H9 (cell line): ENCODE results near the gene NRXN3. TPM values are rescaled to one million over a fixed set of nuclear protein-coding genes. Genes with fewer than 3 reads are reported as not detected.

ENCODE experiments used
- DNase-seq: peaks from one replicate; pipeline ENCODE4 v3.0.0-alpha.2; 2017
- H2AFZ ChIP-seq: one replicate; pipeline ENCODE4 v1.6.1; 2013; ENCODE audit warnings: mild to moderate bottlenecking, low read length, control low read depth, moderate library complexity
- H2AK5ac ChIP-seq: 2 replicates; pipeline ENCODE4 v1.6.1; 2013; ENCODE audit warnings: low read length, control low read depth, mixed read lengths; ENCODE audit not compliant: insufficient read length
- H2BK120ac ChIP-seq: one replicate; pipeline ENCODE4 v1.6.1; 2013; ENCODE audit warnings: low read depth, mild to moderate bottlenecking, low read length, control low read depth, inconsistent platforms; ENCODE audit not compliant: poor library complexity, severe bottlenecking
- H2BK12ac ChIP-seq: 2 replicates; pipeline ENCODE4 v1.6.1; 2013; ENCODE audit warnings: low read length, control low read depth, mixed read lengths, low read depth; ENCODE audit not compliant: insufficient read length
- H2BK15ac ChIP-seq: 2 replicates; pipeline ENCODE4 v1.6.1; 2013; ENCODE audit warnings: low read depth, low read length, control low read depth
- H2BK20ac ChIP-seq: one replicate; pipeline ENCODE4 v1.6.1; 2013; ENCODE audit warnings: low read depth, mild to moderate bottlenecking, low read length, control low read depth, inconsistent platforms; ENCODE audit not compliant: poor library complexity, severe bottlenecking
- H2BK5ac ChIP-seq: 2 replicates; pipeline ENCODE4 v1.6.1; 2013; ENCODE audit warnings: low read length, control low read depth, mixed read lengths; ENCODE audit not compliant: insufficient read length
- H3K14ac ChIP-seq: 2 replicates; pipeline ENCODE4 v1.6.1; 2013; ENCODE audit warnings: low read length, control low read depth; ENCODE audit not compliant: insufficient read depth
- H3K18ac ChIP-seq: 2 replicates; pipeline ENCODE4 v1.6.1; 2013; ENCODE audit warnings: low read depth, mild to moderate bottlenecking, mixed read lengths, low read length, control low read depth; ENCODE audit not compliant: insufficient read length
- H3K23ac ChIP-seq: 2 replicates; pipeline ENCODE4 v1.6.1; 2013; ENCODE audit warnings: low read length, control low read depth, mixed read lengths, low read depth; ENCODE audit not compliant: insufficient read length
- H3K23me2 ChIP-seq: 2 replicates; pipeline ENCODE4 v1.6.1; 2013; ENCODE audit warnings: low read depth, mild to moderate bottlenecking, mixed read lengths, low read length, control low read depth; ENCODE audit not compliant: insufficient read length, poor library complexity, severe bottlenecking
- H3K27ac ChIP-seq: 2 replicates; pipeline ENCODE4 v1.5.1; 2013; ENCODE audit warnings: low read length, control low read depth, mixed read lengths, low read depth; ENCODE audit not compliant: insufficient read length
- H3K27me3 ChIP-seq: 2 replicates; pipeline ENCODE4 v1.6.1; 2013; ENCODE audit warnings: low read length, control low read depth, inconsistent platforms; ENCODE audit not compliant: insufficient read depth
- H3K4ac ChIP-seq: 2 replicates; pipeline ENCODE4 v1.6.1; 2013; ENCODE audit warnings: low read depth, mild to moderate bottlenecking, control low read depth, inconsistent platforms, low read length, moderate library complexity
- H3K4me1 ChIP-seq: 2 replicates; pipeline ENCODE4 v1.6.1; 2013; ENCODE audit warnings: low read length, control low read depth, inconsistent platforms; ENCODE audit not compliant: insufficient read depth
- H3K4me2 ChIP-seq: 2 replicates; pipeline ENCODE4 v1.6.1; 2013; ENCODE audit warnings: low read length, control low read depth, mixed read lengths; ENCODE audit not compliant: insufficient read length, insufficient read depth
- H3K56ac ChIP-seq: 2 replicates; pipeline ENCODE4 v1.6.1; 2013; ENCODE audit warnings: low read depth, mild to moderate bottlenecking, mixed read lengths, low read length, control low read depth; ENCODE audit not compliant: insufficient read length
- H3K79me1 ChIP-seq: 2 replicates; pipeline ENCODE4 v1.6.1; 2013; ENCODE audit warnings: low read depth, mild to moderate bottlenecking, moderate library complexity, low read length, control low read depth, inconsistent platforms; ENCODE audit not compliant: insufficient read depth, poor library complexity, severe bottlenecking
- H3K79me2 ChIP-seq: 2 replicates; pipeline ENCODE4 v1.6.1; 2013; ENCODE audit warnings: low read length, control low read depth, inconsistent platforms; ENCODE audit not compliant: insufficient read depth
- H3K9ac ChIP-seq: 2 replicates; pipeline ENCODE4 v1.6.1; 2013; ENCODE audit warnings: low read length, control low read depth, mixed read lengths; ENCODE audit not compliant: insufficient read length; ENCODE audit errors: extremely low read depth
- H3K9me3 ChIP-seq: one replicate; pipeline ENCODE4 v1.6.1; 2013; ENCODE audit warnings: low read depth, low read length, inconsistent platforms; ENCODE audit not compliant: control insufficient read depth
- H3T11ph ChIP-seq: one replicate; pipeline ENCODE4 v1.6.1; 2013; ENCODE audit warnings: mild to moderate bottlenecking, low read length, control low read depth, inconsistent platforms
- H4K20me1 ChIP-seq: one replicate; pipeline ENCODE4 v1.6.1; 2013; ENCODE audit not compliant: control insufficient read depth, insufficient read length, insufficient read depth
- H4K5ac ChIP-seq: 2 replicates; pipeline ENCODE4 v1.6.1; 2013; ENCODE audit warnings: low read depth, mild to moderate bottlenecking, mixed read lengths, low read length, control low read depth; ENCODE audit not compliant: insufficient read length
- H4K8ac ChIP-seq: replicated peaks from 2 replicates; pipeline ENCODE4 v1.6.1; 2013; ENCODE audit warnings: low read length, control low read depth, mixed read lengths, low read depth; ENCODE audit not compliant: insufficient read length
- H4K91ac ChIP-seq: 2 replicates; pipeline ENCODE4 v1.6.1; 2013; ENCODE audit warnings: low read depth, mild to moderate bottlenecking, moderate library complexity, mixed read lengths, low read length, control low read depth; ENCODE audit not compliant: insufficient read length
- H3K27ac Mint-ChIP-seq, 3 experiments: 2 replicates in 2 of 3; 3 replicates in 1 of 3; pipeline ENCODE4 v1.8.0; 2020 to 2021; ENCODE audit warnings: mixed read lengths in 3 of 3, mild to moderate bottlenecking in 1 of 3, moderate library complexity in 1 of 3
- H3K27me3 Mint-ChIP-seq: 2 replicates; pipeline ENCODE4 v1.8.0; 2021; ENCODE audit warnings: low read depth, mild to moderate bottlenecking, moderate library complexity, mixed read lengths
- H3K36me3 Mint-ChIP-seq, 3 experiments: 2 replicates in 2 of 3; 3 replicates in 1 of 3; pipeline ENCODE4 v1.8.0; 2020 to 2021; ENCODE audit warnings: low read depth in 3 of 3, mixed read lengths in 3 of 3; ENCODE audit not compliant: insufficient read depth in 1 of 3
- H3K4me1 Mint-ChIP-seq, 2 experiments: 2 replicates each; pipeline ENCODE4 v1.8.0; 2020; ENCODE audit warnings: mixed read lengths in 2 of 2
- H3K4me3 Mint-ChIP-seq, 2 experiments: 2 replicates in 1 of 2; 3 replicates in 1 of 2; pipeline ENCODE4 v1.8.0; 2020 to 2021; ENCODE audit warnings: mild to moderate bottlenecking in 2 of 2, mixed read lengths in 2 of 2, moderate library complexity in 1 of 2
- H3K9me3 Mint-ChIP-seq, 2 experiments: 2 replicates in 1 of 2; 3 replicates in 1 of 2; pipeline ENCODE4 v1.8.0; 2020; ENCODE audit warnings: mild to moderate bottlenecking in 2 of 2, mixed read lengths in 2 of 2, moderate library complexity in 1 of 2
- WGBS: extraction: QIAGEN DNeasy Blood & Tissue Kit; methylation state at CpG from one replicate; pipeline ENCODE4 v1.1.7; 2013; ENCODE audit warnings: missing lambda C conversion rate, low lambda C conversion rate, mixed read lengths; ENCODE audit not compliant: insufficient read length; ENCODE audit errors: extremely low coverage; 5-methylcytosine and 5-hydroxymethylcytosine counted together
- total RNA-seq: library from RNA; stranded (reverse); gene quantifications from 2 replicates; pipeline ENCODE4 v1.2.1, GENCODE V29; 2021
- TF ChIP-seq, protein P1 (sequence below): fragments of 200-600 bp; sonication (generic); conservative IDR thresholded peaks from 3 replicates; pipeline ENCODE4 v1.8.0; 2021; ENCODE audit warnings: antibody characterized with exemption, mild to moderate bottlenecking

The NRXN3 gene
- total RNA-seq, 1 experiment from 2014 or later, result 1.8 TPM

DNA sequence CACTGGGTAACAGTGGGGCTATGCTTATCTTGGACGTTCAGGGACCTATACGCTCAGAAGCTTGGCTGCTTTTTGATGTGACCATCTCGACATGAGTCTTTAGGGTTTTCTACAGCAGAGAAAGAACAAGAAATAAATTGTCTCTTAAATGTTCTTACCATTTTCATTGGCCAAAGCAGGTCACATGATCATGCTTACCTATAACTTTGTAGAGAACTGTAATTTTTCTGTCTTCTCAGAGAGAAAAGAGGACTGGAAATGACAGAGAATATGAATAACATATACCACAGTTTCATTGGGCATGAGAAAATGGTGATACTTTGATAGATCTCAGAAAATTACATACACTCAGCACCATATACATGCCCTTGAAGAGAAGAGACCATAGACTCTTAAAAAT is 390.9 kb downstream of the NRXN3 start:
- peaks cover 5% of the 10 kb centered on the region in 2 experiments for H3K4me1 Mint-ChIP-seq

More for the DNA sequence above, 390.9 kb downstream of the NRXN3 start:
- H3K27me3 Mint-ChIP-seq, result no peaks in the 10 kb centered on the region
- Histone ChIP-seq H3K4ac (no peak overlapping the region), H3K14ac (no peak overlapping the region), H2BK120ac (no peak overlapping the region), H3K79me1 (no peaks in the 10 kb centered on the region), H2AFZ (no peak overlapping the region), H3K56ac (no peak overlapping the region), H2BK12ac (no peak overlapping the region), H4K20me1 (no peaks in the 10 kb centered on the region), H3K27ac (no peak overlapping the region), H3K4me2 (no peak overlapping the region), H4K5ac (no peak overlapping the region), H3K79me2 (no peaks in the 10 kb centered on the region), H3K27me3 (no peaks in the 10 kb centered on the region), H3K23me2 (no peaks in the 10 kb centered on the region), H3K9me3 (no peaks in the 10 kb centered on the region), H2BK20ac (no peak overlapping the region), H2BK15ac (no peak overlapping the region), H3K4me1 (no peaks in the 10 kb centered on the region), H2BK5ac (no peak overlapping the region), H3T11ph (no peak overlapping the region), H3K18ac (no peak overlapping the region), H3K23ac (no peak overlapping the region), H2AK5ac (no peak overlapping the region), H4K8ac (no peak overlapping the region), H4K91ac (no peak overlapping the region), H3K9ac (no peak overlapping the region)
- H3K4me3 Mint-ChIP-seq, result no peak overlapping the region
- no peaks in the 10 kb centered on the region for H3K36me3 Mint-ChIP-seq
- H3K27ac Mint-ChIP-seq, result no peak overlapping the region
- DNase-seq, result no peak
- WGBS, result no CpG with 5 or more reads among the region's 3 CpGs
- TF ChIP-seq, protein P1, sequence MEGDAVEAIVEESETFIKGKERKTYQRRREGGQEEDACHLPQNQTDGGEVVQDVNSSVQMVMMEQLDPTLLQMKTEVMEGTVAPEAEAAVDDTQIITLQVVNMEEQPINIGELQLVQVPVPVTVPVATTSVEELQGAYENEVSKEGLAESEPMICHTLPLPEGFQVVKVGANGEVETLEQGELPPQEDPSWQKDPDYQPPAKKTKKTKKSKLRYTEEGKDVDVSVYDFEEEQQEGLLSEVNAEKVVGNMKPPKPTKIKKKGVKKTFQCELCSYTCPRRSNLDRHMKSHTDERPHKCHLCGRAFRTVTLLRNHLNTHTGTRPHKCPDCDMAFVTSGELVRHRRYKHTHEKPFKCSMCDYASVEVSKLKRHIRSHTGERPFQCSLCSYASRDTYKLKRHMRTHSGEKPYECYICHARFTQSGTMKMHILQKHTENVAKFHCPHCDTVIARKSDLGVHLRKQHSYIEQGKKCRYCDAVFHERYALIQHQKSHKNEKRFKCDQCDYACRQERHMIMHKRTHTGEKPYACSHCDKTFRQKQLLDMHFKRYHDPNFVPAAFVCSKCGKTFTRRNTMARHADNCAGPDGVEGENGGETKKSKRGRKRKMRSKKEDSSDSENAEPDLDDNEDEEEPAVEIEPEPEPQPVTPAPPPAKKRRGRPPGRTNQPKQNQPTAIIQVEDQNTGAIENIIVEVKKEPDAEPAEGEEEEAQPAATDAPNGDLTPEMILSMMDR, result no peak
- H3K9me3 Mint-ChIP-seq, result no peaks in the 10 kb centered on the region
